ENCODE data around the gene BCKDK.
"Not testable (repeated sequence)": the region's sequence is repeated elsewhere in the genome, so short reads cannot be mapped to it uniquely, and the experiment has no call there.

The BCKDK gene

DNA sequence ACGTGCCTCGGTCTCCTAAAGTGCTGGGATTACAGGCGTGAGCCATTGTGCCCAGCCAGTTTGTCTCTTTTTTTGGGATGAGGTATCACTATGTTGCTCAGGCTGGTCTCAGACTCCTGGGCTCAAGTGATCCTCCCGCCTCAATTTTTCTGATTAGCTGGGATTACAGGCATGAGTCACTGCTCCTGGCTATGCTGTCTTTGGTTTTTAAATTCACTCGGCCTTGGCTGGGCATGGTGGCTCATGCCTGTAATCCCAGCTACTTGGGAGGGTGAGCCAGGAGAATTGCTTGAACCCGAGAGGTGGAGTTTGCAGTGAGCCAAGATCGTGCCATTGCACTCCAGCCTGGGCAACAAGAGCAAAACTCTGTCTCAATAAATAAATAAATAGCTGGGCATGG is 36.2 kb downstream of the BCKDK start:
- DNase-seq, result not testable (repeated sequence)

DNA sequence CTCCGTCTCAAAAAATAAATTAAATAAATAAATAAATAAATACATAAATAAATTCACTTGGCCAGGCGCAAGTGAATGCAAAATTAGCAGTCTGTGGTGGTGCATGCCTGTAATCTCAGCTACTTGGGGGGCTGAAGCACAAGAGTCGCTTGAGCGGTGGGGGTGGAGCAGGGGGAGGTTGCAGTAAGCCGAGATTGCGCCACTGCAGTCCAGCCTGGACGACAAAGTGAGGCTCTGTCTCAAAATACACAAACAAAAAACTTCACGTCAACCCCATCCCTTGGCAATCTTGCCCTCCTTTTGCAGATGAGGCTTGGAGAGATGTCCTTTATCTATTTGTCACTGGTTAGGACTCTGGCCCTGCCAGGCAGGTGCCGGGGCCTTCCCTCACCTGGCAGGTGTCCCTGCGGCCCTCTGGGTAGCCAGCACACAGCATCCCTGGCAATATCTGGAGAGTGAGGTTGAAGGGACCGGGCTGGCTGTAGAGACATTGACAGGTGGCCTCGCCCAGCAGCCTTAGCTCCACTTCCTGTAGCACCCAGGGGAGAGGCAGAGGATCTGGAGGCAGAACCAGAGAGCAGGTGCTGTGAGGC is 37.3 kb downstream of the BCKDK start:
- DNase-seq, result no peak

DNA sequence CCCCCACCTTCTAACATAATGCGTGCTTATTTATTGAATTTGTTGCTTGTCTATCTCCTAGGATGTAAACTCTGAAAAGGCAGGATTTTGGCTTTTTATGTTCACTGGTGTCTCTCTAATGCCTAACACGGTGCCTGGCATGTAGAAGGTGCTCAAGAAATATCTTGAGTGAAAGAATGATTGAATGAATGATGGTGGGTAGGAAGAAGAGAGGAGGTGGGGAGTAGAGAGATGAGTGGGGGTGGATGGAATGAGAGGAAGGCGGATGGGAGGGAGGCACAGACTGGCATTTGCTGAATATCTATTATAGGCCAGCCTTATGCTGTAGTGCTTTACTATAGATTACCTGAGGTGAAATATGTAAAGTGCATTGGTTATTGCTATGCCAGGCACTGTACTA is 39.4 kb downstream of the BCKDK start:
- DNase-seq, result no peak

DNA sequence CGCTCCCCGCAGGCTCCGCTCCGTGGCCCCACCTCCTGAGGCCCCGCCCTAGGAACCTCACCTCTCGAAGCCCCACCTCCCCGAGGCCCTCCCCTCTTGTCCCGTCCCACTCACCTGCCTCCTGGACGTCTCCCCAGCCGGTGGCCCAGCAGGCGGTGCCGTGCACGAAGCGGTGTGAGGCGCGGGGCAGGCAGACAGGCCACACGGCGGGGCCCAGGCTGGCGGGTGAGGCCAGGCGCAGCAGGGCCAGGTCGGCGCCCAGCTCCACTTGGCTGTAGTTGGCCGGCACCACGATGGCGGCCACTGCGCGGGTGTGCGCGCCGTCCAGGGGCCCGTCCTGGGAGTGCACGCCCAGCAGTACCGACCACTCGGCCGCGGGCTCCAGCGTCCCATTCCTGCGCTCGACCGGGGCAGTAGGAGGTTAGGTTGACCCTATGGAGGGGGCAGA is 40.1 kb downstream of the BCKDK start:
- DNase-seq, result no peak

- no peak for DNase-seq
Observed at GRCh38 chr16:31148896-31149295, 40.7 kb downstream of the BCKDK start.

- no peak for DNase-seq
Observed at GRCh38 chr16:31149332-31149731, 41.1 kb downstream of the BCKDK start.

DNA sequence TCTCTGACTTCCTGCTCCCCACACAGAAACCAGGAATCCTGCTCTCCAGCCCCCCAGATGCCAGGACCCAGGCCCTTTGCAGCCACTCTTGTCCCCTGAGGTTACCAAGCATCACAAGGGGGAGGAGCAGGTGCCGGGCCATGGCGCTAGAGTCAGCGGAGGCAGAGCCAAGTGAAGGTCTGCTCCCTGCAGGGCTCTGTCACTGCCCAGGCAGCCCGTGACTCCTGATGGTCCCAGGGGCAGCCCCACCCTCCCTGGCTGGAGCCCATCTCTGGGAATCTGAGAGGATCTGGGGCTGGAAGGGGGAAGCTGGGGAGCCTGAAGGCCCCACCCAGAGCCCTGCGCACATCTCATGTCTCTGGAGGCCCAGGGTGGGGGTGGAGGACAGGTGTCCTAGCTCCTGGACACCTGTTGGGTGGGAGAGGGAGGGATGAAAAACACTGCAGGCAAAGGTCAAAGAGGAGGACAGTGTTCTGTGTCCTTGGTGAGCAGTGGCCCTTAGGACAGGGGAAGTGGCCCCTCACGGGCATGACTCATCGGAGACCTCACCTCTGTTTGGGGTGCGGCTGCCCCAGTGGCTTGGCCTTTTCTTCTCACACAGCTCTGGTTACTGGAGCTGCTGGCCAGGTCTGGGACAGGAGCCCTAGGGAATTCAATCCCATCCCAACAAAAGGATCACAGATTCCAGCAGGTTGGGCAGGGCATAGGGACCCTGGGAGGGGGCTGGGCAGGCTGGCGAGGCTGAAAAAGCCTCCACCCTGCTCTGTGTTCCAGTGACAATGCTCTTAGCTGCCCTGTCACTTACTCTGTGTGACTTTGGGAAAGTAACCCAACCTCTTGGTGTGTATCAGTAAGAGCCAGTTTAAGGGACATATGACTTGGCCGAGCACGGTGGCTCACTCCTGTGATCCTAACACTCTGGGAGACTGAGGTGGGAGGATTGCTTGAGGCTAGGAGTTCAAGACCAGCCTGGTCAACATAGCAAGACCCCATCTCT is 42.0 kb downstream of the BCKDK start, which contains the start of gene PRSS36:
Gene PRSS36 (minus strand): TSS at position 173 of the 997 bp plus-strand sequence. CDS start 31 bp downstream, at position 142.
- no peak for DNase-seq

- not testable (repeated sequence) for DNase-seq
Observed at GRCh38 chr16:31150976-31151375, 42.8 kb downstream of the BCKDK start.

DNA sequence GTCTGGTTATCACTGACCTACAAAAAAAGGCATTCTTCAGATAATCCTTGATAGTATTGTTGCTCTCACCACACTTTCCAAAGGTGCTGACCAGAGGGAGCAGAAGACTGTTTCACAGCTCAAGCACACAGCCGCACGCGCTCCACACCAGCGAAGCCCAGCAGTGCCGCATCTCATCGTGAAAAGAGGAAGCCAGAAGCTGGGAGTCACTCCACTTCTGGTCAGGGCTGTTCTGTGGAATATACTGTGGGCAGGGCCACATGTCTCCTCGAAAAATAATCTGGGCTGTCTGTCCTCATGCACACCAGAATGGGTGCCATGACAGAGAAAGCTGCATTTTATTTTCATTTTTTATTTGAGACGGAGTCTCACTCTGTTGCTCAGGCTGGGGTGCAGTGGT is 49.0 kb downstream of the BCKDK start:
- DNase-seq, result no peak
